D341Med (cell line): ENCODE measurements around the gene SLC45A3.

Source experiments
- DNase-seq: peaks from one replicate; pipeline ENCODE4 v3.0.0; 2012; ENCODE audit warnings: low spot score

Gene SLC45A3

DNA sequence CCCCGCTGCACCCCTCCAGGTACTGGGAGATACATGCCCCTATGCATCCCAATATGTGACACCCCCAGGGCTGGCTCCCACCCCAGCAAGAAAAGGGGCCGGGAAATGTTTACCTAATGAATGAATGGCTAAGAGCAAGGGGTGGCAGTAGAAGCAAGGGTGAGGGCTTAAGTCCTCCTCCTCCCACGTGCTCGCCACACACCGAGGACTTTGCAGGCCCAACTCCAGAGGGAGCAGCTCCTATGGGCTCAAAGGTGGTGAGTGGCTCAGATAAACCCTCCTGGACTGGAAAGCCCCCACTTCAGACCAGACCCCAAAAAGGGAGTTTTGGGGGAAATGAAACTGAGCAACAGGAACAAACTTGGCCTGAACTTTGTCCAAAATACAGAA is 11.4 kb downstream of the SLC45A3 start:
- no peak for DNase-seq

DNA sequence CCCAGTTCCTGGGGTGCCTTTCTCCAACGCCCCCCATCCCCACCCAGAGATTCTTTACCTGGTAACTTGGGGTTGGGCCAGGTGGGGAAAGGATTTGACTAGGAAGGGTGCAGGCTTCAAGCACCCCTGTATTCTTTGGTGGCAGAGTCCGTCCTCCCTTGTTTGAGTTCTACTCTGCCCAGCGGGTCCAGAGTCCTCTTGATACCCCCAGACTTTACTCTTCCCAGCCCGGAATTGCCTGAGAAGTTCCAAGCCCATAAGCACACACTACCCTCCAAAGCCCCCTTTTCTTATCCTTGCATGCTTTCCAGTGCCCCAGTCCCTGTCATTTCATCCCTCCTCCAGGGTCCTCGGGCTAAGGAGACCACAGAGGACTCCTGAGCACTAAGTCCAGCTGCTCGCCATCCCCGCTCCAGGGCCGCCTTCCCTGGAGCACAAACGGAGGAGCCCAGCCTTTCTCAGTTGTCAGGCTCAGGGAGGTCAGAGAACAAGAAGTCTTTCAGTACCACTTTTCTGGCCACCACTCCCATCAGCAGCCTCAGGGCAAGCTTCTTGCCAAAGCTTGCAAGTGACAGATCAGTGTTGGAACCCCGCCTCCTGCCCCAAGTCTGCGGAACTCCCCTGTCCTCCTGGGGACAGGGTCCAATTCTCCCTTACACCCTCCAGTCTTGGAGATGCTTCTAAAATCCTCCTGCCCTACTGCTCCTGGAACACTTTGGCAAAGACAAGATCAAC is 12.2 kb downstream of the SLC45A3 start:
- no peak for DNase-seq

GRCh38 chr1:205666372-205667166 is 13.7 kb downstream of the SLC45A3 start:
- no peak for DNase-seq

DNA sequence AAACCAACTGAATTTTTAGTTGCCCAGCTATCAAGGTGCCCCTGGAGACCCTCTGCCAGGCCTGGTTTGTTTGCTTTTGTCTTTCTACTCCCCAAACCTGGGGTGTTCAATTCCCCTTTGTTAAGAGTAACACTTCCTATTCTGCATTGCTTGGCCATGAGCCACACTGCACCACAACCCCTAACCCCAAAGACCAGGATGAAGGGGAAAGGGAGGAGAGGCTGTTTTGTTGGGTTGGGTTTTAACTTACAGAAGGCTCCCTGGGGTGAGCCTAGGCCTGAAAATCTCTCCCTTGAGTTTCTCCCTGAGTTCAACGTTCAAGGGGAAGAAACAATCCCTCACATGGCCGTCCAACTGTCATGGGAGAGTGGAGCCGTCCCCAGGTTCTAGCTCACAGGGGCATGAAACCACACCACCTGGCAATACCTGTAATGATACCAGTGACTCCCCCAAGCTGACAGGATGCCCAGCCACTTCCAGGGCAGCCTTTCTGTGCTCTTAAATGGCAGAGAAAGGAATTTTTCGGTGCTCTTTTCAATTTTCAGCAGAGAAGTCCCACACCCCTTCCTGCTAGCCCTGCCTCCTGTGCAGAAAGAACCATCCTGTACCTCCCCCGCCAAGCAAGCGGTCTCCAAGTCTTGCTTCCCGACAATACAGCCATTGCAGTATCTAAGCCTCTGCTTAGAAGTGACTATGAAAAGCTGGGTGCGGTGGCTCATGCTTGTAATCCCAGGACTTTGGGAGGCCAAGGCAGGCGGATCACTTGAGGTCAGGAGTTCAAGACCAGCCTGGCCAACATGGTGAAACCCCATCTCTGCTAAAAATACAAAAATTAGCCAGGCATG is 14.9 kb downstream of the SLC45A3 start:
- no peak for DNase-seq

DNA sequence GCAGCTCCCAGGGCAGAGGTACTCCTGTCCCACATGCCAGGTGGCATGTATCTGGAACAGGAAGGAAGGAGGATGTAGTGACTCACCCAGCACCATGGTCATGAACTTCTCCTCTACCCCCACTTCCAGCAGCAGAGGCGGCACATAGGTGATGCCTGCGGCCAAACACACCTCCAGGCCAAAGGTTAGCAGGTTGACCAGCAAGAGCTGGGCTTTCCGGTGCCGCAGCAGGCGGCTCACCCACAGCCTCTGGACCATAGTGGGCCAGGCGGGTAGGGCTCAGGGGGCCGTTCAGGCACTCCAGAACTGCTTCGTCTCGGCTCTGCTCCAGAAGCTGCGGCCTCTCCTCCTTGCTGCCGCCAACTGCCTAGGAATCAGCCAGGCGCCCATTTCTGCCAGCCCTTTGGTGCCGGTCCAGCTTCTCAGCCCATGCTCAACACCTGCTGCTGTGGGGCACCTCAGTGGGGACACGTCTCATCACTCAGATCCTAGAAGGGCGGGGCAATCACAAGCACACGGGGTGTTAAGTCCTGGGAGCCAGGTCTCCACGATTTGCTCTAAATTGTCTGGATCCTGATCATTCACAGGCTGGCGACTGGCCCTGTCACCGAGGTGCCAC is 15.8 kb downstream of the SLC45A3 start:
- DNase-seq: peak; percentile 33

- DNase-seq: peak; percentile 28
Measured at GRCh38 chr1:205663286-205663936, 16.9 kb downstream of the SLC45A3 start.

DNA sequence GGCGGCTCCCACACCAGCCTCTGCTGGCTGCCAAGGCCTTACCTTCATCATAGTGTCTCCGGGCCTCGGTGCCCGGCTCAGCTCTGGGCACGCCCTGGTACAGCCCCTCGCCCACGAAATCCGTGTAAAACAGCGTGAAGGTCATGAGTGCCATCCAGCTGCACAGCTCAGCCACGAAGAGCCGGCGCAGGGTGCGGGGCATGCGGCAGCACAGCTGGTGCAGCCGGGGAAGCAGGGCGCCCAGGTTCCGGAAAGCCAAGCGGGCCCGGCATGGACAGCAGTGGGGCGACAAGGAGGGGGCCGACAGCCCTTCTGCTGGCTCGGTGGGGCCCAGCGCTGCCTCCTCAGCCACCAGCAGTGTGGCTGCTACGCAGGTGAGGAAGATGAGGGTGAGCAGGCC is 17.5 kb downstream of the SLC45A3 start:
- no peak for DNase-seq

- DNase-seq: peak; percentile 64
Measured at GRCh38 chr1:205662135-205662738, 18.1 kb downstream of the SLC45A3 start.

DNA sequence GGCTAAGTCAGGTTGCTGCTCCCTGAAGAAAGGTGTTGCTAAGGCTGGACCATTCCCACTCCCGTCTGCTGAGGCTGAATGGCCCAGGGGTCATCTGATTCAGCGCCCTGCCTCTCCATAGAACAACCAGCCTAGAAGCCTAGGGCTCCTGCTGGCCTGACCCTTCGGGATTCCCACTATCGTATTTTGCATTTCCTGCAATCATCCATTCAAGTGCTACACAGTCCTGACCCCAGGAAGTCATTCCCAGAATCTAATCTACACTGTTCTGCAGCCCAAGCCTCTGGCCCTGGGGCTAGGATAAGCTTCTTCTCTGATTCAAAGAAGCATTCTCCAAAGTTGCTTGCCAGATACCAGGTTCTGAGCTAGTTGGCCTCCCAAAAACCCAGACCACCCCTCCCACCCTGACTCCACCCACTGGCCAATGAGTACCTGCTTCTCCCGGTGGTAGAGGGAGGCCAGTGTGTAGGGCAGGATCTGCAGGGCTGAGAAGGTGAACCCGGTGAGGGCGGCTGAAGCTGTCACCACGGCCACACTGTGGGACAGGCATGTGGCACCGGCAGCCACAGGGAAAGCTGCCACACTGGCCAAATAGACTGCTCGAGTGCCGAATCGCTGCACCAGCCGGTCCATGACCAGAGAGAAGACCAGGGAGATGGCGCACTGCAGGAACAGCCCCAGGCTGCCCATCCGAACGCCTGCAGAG is 18.7 kb downstream of the SLC45A3 start:
- no peak for DNase-seq

- DNase-seq: no peak
Measured at GRCh38 chr1:205660361-205660760, 19.9 kb downstream of the SLC45A3 start.

GRCh38 chr1:205658943-205659581 is 21.2 kb downstream of the SLC45A3 start:
- DNase-seq: peak; percentile 95

GRCh38 chr1:205656236-205656635 is 24.1 kb downstream of the SLC45A3 start:
- no peak for DNase-seq

DNA sequence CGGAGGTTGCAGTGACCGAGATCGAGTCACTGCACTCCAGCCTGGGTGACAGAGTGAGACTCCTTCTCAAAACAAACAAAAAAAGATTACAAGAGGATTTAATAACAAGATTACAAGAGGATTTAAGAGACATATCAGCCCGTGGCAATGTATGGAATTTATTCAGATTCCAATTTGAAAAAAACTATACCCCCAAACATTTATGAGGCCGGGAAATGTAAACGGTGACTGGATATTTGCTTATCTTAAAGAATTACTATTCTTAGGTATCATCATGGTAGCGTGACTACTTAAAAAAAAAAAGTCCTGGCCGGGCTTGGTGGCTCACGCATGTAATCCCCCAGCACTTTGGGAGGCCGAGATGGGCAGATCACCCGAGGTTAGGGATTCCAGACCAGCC is 27.3 kb downstream of the SLC45A3 start:
- DNase-seq: no peak

DNA sequence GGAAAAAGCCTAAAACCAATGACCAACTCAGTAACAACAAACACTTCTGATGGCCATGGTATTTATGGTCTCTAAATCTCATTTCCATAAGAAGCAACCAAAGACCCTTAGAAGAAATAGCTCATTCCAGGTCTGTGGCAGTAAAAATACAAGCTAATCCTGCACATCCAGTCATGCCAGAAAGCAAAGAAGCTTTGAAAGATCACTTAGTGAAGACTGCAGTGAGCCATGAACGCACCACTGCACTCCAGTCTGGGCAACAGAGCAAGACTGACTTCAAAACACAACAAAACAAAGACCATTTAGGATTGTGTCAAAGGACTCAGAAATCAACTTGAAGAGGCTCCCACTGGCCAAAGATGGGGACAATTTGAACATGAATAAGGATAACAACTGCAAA is 30.1 kb downstream of the SLC45A3 start:
- no peak for DNase-seq

- DNase-seq: no peak
Measured at GRCh38 chr1:205645519-205645918, 34.8 kb downstream of the SLC45A3 start.

DNA sequence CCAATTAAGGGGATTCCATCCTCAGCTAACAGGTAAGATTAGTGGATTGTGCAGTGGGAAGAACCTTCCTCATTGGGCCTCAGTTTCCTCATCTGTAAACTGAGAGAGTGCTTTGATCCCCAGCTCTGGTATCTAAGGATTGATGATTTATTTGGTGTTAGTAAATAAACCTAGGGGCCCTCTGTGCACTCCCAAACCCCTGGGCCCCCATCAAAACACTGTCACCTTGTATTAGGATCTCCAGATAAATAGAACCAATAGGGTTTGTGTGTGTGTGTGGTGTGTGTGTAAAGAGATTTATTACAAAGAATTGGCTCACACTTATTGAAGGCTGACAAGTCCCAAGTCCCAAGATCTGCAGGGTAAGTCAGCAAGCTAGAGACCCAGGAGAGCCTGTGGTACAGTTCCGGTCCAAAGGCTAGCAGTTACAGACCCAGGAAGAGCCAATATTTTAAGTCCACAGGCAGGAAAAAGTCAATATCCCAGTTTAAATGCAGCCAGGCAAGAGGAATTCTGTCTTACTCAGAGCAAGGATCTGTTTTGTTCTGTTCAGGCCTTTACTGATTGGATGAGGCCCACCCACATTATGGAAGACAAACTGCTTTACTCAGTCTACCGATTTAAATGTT is 37.5 kb downstream of the SLC45A3 start:
- DNase-seq: no peak

GRCh38 chr1:205639567-205639966 is 40.7 kb downstream of the SLC45A3 start:
- no peak for DNase-seq

GRCh38 chr1:205637854-205638468 is 42.3 kb downstream of the SLC45A3 start:
- DNase-seq: no peak

DNA sequence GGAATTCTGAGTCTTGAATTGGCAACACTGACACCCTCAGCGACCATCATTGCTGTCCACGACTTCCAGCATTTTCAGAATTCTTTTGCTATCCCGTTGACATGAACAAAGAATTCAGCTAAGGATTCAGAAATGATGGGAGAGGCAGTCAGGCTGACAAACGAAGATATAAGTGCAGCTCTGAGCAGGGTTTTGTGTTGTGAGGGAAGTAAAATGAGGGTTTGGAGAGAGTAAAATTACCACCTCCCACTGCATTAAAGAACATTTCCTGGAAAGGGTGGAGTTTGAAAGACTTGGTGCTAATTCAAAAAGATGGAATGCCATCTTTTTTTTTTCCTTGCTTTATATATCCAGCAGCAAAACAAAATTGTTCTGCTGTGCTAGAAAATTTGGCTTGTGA is 43.6 kb downstream of the SLC45A3 start:
- no peak for DNase-seq
